Measurements from ENCODE around the gene BUB1B.

DNA sequence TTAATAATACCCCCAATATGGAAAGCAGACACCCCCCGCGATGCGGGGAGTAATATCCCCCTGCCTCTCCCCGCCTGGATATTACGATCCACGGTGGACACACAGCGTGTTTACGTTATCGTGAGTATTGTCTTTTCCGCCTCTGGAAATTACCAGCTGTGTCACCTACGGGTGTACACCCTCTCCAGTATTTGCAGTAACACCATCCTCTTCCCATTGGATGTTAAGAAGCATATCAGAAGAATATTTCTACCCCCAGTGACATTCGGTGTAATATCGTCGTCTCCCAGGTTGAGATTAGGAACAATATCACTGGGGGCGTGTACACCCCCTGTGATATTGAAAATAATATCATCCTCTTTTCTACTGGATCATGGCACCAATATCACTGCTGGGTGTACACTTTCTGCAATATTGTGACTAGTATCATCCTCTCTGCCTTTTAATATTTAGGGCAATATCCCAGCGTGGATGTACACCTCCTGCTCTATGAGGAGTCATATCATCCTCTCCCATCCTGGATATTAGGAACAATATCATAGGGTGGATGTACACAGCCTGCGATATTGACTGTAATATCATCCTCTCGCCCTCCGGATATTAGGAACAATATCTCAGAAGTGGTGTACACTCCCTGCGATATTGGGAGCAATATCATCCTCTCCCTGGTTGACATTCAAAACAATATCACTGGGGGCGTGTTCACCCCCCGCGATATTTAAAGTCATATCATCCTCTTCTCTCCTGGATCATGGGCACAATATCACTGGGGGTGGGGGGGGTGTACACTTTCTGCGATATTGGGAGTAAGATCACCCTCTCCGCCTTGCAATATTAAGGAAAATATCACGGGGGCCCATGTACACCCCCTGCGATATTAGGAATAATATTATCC lies 31.9 kb upstream of the BUB1B start:
- no peak for TF ChIP-seq POLR2AphosphoS5 (IDR thresholded peaks at IDR 0.05)
- TF ChIP-seq, protein P1, sequence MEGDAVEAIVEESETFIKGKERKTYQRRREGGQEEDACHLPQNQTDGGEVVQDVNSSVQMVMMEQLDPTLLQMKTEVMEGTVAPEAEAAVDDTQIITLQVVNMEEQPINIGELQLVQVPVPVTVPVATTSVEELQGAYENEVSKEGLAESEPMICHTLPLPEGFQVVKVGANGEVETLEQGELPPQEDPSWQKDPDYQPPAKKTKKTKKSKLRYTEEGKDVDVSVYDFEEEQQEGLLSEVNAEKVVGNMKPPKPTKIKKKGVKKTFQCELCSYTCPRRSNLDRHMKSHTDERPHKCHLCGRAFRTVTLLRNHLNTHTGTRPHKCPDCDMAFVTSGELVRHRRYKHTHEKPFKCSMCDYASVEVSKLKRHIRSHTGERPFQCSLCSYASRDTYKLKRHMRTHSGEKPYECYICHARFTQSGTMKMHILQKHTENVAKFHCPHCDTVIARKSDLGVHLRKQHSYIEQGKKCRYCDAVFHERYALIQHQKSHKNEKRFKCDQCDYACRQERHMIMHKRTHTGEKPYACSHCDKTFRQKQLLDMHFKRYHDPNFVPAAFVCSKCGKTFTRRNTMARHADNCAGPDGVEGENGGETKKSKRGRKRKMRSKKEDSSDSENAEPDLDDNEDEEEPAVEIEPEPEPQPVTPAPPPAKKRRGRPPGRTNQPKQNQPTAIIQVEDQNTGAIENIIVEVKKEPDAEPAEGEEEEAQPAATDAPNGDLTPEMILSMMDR (IDR thresholded peaks at IDR 0.05) = no peak
